ENCODE measurements around the gene U2AF1L4. TPM values are rescaled to one million over a fixed set of nuclear protein-coding genes. Genes with fewer than 3 reads are reported as not detected.

Gene U2AF1L4
- total RNA-seq, 2 donors from 2014 or later = 26.2 to 83.4 TPM

DNA sequence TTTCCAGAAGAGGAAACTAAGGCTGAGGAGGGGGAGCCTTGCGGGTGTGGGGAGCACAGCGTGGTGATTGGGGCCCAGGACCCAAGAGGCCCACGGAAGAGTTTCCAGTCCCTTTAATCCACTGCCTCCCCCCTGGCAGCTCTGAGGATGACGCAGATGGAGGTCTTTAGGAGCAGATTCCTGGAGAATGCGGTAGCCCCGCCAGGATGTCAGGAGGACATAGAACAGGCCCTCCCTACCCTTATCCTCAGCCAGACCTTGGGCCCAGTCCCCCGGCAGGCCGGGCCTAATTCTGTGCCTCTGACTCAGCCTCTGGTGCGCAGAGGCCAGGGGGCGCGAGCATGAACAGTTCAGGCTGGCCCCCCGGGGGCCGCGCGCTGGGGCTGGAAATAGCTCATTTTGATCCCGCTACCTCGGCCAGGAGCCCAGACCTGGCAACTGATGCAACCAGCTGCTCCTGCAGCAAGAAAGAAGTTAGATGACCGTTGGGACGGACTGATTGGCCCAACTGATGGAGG is 12.1 kb upstream of the U2AF1L4 start:
- intact Hi-C loops (cut with DNase I) = no loop called here
- peak overlapping the region; percentile 77 to 94 (median 90) for H3K27ac ChIP-seq
- H3K4me3 ChIP-seq = no peak overlapping the region
- ATAC-seq = peak; percentile 5
- H3K4me1 ChIP-seq = peaks cover 29% of the 10 kb centered on the region
- TF ChIP-seq, protein P1, sequence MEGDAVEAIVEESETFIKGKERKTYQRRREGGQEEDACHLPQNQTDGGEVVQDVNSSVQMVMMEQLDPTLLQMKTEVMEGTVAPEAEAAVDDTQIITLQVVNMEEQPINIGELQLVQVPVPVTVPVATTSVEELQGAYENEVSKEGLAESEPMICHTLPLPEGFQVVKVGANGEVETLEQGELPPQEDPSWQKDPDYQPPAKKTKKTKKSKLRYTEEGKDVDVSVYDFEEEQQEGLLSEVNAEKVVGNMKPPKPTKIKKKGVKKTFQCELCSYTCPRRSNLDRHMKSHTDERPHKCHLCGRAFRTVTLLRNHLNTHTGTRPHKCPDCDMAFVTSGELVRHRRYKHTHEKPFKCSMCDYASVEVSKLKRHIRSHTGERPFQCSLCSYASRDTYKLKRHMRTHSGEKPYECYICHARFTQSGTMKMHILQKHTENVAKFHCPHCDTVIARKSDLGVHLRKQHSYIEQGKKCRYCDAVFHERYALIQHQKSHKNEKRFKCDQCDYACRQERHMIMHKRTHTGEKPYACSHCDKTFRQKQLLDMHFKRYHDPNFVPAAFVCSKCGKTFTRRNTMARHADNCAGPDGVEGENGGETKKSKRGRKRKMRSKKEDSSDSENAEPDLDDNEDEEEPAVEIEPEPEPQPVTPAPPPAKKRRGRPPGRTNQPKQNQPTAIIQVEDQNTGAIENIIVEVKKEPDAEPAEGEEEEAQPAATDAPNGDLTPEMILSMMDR (IDR thresholded peaks at IDR 0.05) = no peak
- TF ChIP-seq POLR2A (IDR thresholded peaks at IDR 0.05) = no peak
- no peaks in the 10 kb centered on the region for H3K9me3 ChIP-seq
- H3K36me3 ChIP-seq (replicated peaks in 1 of 2; ENCODE audit: insufficient read depth in 1 of 2, low read depth in 2 of 2) = peaks cover 0 to 9% of the 10 kb centered on the region in 2 donors
- 14 to 17% methylated on average over 18 to 19 of the region's 19 CpGs for whole genome bisulfite sequencing, 2 donors
- peak; percentile 59 to 76 (median 70) for DNase-seq
- H3K27me3 ChIP-seq = no peaks in the 10 kb centered on the region

DNA sequence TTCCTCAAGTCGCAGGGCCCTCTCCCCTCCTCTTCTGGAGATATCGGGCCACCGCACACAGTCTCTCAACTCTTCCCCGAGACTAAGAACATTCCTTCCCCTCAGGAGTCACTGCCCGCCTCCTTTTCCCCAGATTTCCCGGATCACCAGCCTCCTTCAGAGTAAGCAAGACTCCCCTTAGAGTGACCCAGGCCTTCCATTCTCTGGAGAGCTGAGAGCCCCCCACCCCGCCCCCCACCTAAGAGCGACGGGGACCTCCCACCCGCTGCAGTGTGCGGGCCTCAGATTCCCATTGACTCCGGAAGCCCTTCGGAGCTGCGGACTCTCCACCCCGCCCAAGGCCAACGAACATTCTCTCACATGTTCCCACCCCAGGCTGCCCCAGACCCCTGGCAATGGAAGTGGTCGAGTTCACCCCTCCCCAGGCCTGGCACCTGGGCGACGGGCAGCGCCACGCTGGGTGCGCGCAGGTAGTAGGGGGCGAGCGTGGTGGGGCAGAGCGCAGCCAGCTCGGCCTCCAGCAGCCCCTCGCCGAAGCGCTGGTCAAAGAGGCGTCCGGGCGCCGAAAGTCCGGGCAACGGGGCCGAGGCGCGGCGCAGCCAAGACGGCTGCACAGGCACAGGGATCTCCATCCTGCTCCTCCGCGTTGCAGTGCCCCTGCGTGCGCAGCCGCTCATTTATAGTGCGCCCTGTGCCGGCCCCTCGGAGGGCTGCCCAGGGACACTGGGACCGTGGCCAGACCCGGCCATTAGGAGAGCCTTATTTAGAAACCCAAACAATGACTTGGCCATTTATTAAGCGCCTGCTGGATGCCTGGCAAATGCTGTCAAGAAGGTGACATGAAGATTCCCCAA is 11.4 kb upstream of the U2AF1L4 start, which contains the start of gene HSPB6:
TSS of gene HSPB6 (minus strand) at position 653 of the 854 bp plus-strand sequence. CDS start at position 632, 21 bp downstream.
- Histone ChIP-seq H3K4me1 (peaks cover 29% of the 10 kb centered on the region), H3K27ac (peak within 1 kb of the TSS; percentile 77 to 94 (median 90)), H3K27me3 (no peaks in the 10 kb centered on the region), H3K36me3 (replicated peaks in 1 of 2; ENCODE audit: insufficient read depth in 1 of 2, low read depth in 2 of 2) (peaks cover 0 to 7% of the 10 kb centered on the region in 2 donors), H3K4me3 (peak within 1 kb of the TSS in 1 of 2 donors; percentile 74), H3K9me3 (no peaks in the 10 kb centered on the region)
- intact Hi-C loops (cut with DNase I) = no loop called here
- DNase-seq (peak in 2 of 4 donors; percentile 49 to 50), ATAC-seq (no peak)
- 29 to 38% methylated on average over 10 to 50 of the region's 52 CpGs for WGBS, 2 donors
- TF ChIP-seq, protein P1 (IDR thresholded peaks at IDR 0.05) = no peak
- peak in 2 of 3 donors; percentile 57 to 63 for TF ChIP-seq POLR2A (IDR thresholded peaks at IDR 0.05)

DNA sequence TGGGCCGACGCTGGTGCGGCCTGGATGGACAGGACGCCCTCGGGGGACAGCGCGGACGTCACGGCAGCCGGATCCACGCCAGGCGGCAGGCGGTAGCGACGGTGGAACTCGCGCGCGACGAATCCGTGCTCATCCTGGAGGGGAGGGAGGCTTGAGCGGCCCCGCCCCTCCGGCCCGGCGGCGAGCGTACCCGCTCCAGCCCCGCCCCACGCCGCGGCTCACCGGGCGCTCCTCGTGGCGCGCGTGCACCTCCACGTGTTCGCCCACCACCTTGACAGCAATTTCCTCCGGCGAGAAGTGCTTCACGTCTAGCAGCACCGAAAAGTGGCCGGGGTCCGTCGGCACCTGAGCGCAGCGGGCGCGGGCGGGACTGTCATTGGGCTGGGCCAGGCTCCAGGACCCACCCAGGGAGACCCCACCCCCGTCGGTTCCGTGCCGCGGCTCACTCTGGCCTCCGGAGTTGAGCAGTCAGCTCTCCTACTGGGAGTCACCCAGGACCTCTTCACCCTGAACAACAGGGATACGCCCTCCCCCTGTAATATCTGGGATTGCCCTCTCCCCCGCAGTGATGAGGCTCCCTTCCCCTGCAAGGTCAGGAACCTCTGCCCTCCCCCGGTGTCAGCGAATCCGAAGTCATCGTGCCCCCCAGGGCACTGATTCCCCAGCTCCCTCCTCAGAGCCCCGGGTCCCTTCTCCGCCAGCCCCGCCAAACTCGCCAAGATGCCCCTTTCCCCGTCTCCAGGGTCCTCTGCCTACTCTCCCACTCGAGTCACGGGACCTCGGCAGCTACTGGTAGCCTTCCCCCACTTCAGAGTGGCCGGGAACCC is 10.5 kb upstream of the U2AF1L4 start:
- Histone ChIP-seq H3K9me3 (no peaks in the 10 kb centered on the region), H3K27me3 (no peaks in the 10 kb centered on the region), H3K36me3 (replicated peaks in 1 of 2; ENCODE audit: insufficient read depth in 1 of 2, low read depth in 2 of 2) (peaks cover 0 to 7% of the 10 kb centered on the region in 2 donors), H3K27ac (peak overlapping the region; percentile 42 to 94 (median 84)), H3K4me1 (peaks cover 29% of the 10 kb centered on the region), H3K4me3 (no peak overlapping the region)
- intact Hi-C loops (cut with DNase I) = no loop called here
- TF ChIP-seq POLR2A (IDR thresholded peaks at IDR 0.05) = no peak
- TF ChIP-seq, protein P1 (IDR thresholded peaks at IDR 0.05) = no peak
- 64 to 83% methylated on average over 53 to 71 of the region's 74 CpGs for WGBS, 2 donors
- ATAC-seq (no peak), DNase-seq (peak; percentile 42 to 57 (median 55))

DNA sequence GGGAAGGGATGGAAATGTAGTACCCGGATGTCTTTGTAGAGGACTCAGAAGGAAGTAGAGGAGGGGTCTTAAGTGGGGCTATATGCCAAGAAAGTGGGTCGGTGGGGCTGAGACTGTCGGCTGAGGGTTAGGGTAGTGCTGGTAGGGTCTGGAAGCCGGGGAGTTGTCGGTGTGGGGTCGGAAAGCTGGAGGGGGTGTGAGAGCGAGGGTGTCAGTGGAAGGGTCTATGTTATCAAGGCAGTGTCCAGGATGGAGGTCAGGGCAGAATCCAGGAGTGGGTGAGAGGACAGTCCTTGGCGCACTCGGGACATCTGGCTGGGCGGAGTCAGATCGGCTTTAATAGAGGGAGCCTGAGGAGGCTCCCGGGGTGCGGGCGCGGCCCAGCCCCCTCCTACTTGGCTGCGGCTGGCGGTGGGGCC is 9.9 kb upstream of the U2AF1L4 start:
- Histone ChIP-seq H3K36me3 (replicated peaks in 1 of 2; ENCODE audit: insufficient read depth in 1 of 2, low read depth in 2 of 2) (peaks cover 0 to 7% of the 10 kb centered on the region in 2 donors), H3K27ac (peak overlapping the region in 3 of 4 donors; percentile 19 to 56 (median 22)), H3K4me3 (no peak overlapping the region), H3K9me3 (no peaks in the 10 kb centered on the region), H3K4me1 (peaks cover 30% of the 10 kb centered on the region), H3K27me3 (no peaks in the 10 kb centered on the region)
- ATAC-seq (no peak), DNase-seq (no peak)
- TF ChIP-seq POLR2A (IDR thresholded peaks at IDR 0.05) = no peak
- TF ChIP-seq, protein P1 (IDR thresholded peaks at IDR 0.05) = no peak
- intact Hi-C loops (cut with DNase I) = no loop called here
- WGBS, 2 donors = 75 to 83% methylated on average over 17 of the region's 17 CpGs

All from body of pancreas (tissue), 4 donors.